Stimulated activated CD4-positive, alpha-beta T cell treated with anti-CD3 and anti-CD28 coated beads, Interleukin-12 subunit alpha, Interleukin-12 subunit beta, amount 100 ng/mL, for 48 hours (primary cell): ENCODE results near the gene VWA2.

Source experiments
- DNase-seq, 3 donors: peaks; one replicate each; pipeline ENCODE4 v3.0.0-alpha.2; 2020; ENCODE audit warnings: low read depth in 2 of 3, low spot score in 1 of 3

VWA2 gene

GRCh38 chr10:114340816-114341215, 101.8 kb downstream of the VWA2 start:
- DNase-seq = no peak
